ENCODE data around the gene PON2.

GRCh38 chr7:95397381-95397780 is 37.4 kb downstream of the PON2 start:
- TF ChIP-seq ZNF121 (CRISPR knock-in tag; IDR thresholded peaks at IDR 0.05) = no peak
- TF ChIP-seq ZNF609 (CRISPR knock-in tag; IDR thresholded peaks at IDR 0.05; ENCODE audit: borderline replicate concordance) = no peak
- TF ChIP-seq SP4 (CRISPR knock-in tag; IDR thresholded peaks at IDR 0.05) = no peak
- TF ChIP-seq ZC3H4 (CRISPR knock-in tag; IDR thresholded peaks at IDR 0.05; ENCODE audit: borderline replicate concordance) = no peak
- TF ChIP-seq, protein P1, sequence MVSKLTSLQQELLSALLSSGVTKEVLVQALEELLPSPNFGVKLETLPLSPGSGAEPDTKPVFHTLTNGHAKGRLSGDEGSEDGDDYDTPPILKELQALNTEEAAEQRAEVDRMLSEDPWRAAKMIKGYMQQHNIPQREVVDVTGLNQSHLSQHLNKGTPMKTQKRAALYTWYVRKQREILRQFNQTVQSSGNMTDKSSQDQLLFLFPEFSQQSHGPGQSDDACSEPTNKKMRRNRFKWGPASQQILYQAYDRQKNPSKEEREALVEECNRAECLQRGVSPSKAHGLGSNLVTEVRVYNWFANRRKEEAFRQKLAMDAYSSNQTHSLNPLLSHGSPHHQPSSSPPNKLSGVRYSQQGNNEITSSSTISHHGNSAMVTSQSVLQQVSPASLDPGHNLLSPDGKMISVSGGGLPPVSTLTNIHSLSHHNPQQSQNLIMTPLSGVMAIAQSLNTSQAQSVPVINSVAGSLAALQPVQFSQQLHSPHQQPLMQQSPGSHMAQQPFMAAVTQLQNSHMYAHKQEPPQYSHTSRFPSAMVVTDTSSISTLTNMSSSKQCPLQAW (CRISPR knock-in tag; IDR thresholded peaks at IDR 0.05) = no peak

Data from HepG2 (cell line).